Stomach (tissue), 9 donors: Measurements from ENCODE around the gene EML5. TPM values are rescaled to one million over a fixed set of nuclear protein-coding genes. Genes with fewer than 3 reads are reported as not detected.

ENCODE experiments used
- DNase-seq, 2 donors: peaks; one replicate each; pipeline versions ENCODE4 v3.0.0 to v3.0.0-alpha.2; 2013 to 2019
- H3K27ac ChIP-seq, 5 donors: fragments of 200-600 bp in 4 of 5; sonication (generic) in 4 of 5; one replicate each; pipeline ENCODE4 v1.5.1; 2013 to 2019; ENCODE audit warnings: mild to moderate bottlenecking in 1 of 5, moderate library complexity in 1 of 5
- H3K27me3 ChIP-seq, 3 donors: fragments of 200-600 bp; sonication (generic); one replicate each; pipeline ENCODE4 v1.5.1; 2017 to 2019; ENCODE audit warnings: mixed run types in 1 of 3
- H3K36me3 ChIP-seq, 4 donors: fragments of 200-600 bp; sonication (generic); 1 replicate in 3 of 4; 2 replicates in 1 of 4; pipeline ENCODE4 v1.5.1; 2016 to 2019
- H3K4me1 ChIP-seq, 4 donors: fragments of 200-600 bp; sonication (generic); one replicate each; pipeline ENCODE4 v1.5.1; 2016 to 2019
- H3K4me3 ChIP-seq, 4 donors: fragments of 200-600 bp; sonication (generic) in 3 of 4; one replicate each; pipeline ENCODE4 v1.5.1; 2016 to 2019; ENCODE audit warnings: mild to moderate bottlenecking in 1 of 4
- H3K9me3 ChIP-seq, 4 donors: fragments of 200-600 bp; sonication (generic); one replicate each; pipeline ENCODE4 v1.5.1; 2016 to 2019
- EP300 ChIP-seq: sonication (generic); formaldehyde crosslinking; IDR thresholded peaks from one replicate; pipeline ENCODE4 v1.6.1; 2017; ENCODE audit warnings: antibody characterized with exemption
- POLR2A ChIP-seq, 4 donors: fragments of 450-650 bp; IDR thresholded peaks; one replicate each; pipeline ENCODE4 v1.6.1; 2016; ENCODE audit warnings: antibody characterized with exemption in 4 of 4, control low read depth in 2 of 4, mild to moderate bottlenecking in 1 of 4, moderate library complexity in 1 of 4
- POLR2AphosphoS5 ChIP-seq, 3 donors: sonication (generic); formaldehyde crosslinking; IDR thresholded peaks; one replicate each; pipeline ENCODE4 v1.6.1; 2016; ENCODE audit warnings: antibody characterized with exemption in 3 of 3
- WGBS, 5 donors: extraction: QIAGEN DNeasy Blood & Tissue Kit in 3 of 5; methylation state at CpG; one replicate each; pipeline versions ENCODE4 v1.1.5 to v1.1.7; 2013 to 2018; 5-methylcytosine and 5-hydroxymethylcytosine counted together
- intact Hi-C: fragments of 100-400 bp; cut with DNase I; formaldehyde crosslinking; loops from one replicate; pipeline ENCODE4 v1.15.1; 2023; ENCODE audit warnings: low total_unique reads
- polyA plus RNA-seq, 3 donors: library from polyadenylated mRNA; stranded (reverse); fragments of 200-250 nt; gene quantifications; one replicate each; pipeline ENCODE4 v1.2.3, GENCODE V29; 2013
- total RNA-seq, 5 donors: library from RNA; depleted of rRNA; stranded (reverse); fragments of >200 nt; gene quantifications; one replicate each; pipeline versions ENCODE4 v1.1.0 to v1.2.3, GENCODE V29; 2014 to 2016
- TF ChIP-seq, protein P1 (sequence below), 7 experiments: fragments of 450-650 bp in 4 of 7; fragments of 200-600 bp in 3 of 7; sonication (generic) in 3 of 7; IDR thresholded peaks; one replicate each; pipeline ENCODE4 v1.5.1; 2016 to 2019; ENCODE audit warnings: antibody characterized with exemption in 7 of 7, control low read depth in 2 of 7, mild to moderate bottlenecking in 1 of 7
- donor health status: healthy with polysubstance abuse.
- donor health status: Bipolar disorder and iron deficiency.
- donor health status: healthy.

Gene EML5
- total and polyA plus RNA-seq, 8 donors: 0.19 to 10.3 (median 0.92) TPM; not detected in 1

DNA sequence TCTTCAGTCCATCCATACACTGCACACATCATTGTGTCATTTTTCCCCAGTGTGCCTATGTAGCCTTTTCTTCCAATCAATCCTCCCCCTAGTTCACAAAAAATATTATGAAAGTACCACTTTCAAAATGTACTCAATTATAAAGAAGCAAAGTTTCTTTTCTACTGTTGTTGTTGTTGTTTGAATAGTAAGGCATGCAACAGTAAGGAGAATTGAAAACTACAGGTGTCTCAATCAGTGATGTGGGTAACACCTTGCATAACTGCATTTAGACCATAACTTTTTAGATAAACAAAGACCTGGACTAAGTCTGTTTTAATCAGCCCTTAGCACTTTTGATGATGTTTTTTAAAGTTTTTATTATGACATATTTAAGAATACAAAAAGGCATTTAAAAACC lies 104.4 kb downstream of the EML5 start:
- intact Hi-C loops: no loop called here
- TF ChIP-seq, protein P1, sequence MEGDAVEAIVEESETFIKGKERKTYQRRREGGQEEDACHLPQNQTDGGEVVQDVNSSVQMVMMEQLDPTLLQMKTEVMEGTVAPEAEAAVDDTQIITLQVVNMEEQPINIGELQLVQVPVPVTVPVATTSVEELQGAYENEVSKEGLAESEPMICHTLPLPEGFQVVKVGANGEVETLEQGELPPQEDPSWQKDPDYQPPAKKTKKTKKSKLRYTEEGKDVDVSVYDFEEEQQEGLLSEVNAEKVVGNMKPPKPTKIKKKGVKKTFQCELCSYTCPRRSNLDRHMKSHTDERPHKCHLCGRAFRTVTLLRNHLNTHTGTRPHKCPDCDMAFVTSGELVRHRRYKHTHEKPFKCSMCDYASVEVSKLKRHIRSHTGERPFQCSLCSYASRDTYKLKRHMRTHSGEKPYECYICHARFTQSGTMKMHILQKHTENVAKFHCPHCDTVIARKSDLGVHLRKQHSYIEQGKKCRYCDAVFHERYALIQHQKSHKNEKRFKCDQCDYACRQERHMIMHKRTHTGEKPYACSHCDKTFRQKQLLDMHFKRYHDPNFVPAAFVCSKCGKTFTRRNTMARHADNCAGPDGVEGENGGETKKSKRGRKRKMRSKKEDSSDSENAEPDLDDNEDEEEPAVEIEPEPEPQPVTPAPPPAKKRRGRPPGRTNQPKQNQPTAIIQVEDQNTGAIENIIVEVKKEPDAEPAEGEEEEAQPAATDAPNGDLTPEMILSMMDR (IDR thresholded peaks at IDR 0.05): no peak
- TF ChIP-seq POLR2A (IDR thresholded peaks at IDR 0.05) (no peak), POLR2AphosphoS5 (IDR thresholded peaks at IDR 0.05) (no peak)

DNA sequence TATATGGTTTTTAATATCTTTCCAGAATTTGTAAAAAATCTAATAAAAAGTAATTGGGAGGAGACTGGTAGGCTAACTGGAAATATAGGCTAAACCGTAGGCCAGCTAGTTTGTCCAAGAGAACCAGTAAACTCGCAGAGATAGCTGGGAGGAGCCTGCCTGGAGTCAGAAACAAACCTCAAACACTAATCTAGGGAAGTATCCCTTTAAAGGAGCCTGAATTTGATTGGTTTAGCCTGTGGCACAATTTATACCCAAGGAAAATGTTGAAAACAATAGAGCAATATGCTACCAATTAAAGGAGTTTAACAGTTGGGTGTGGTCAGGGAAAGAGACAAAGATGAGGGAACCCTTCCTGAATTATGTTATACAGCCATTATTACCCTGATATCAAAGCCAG lies 109.6 kb downstream of the EML5 start:
- no peaks in the 10 kb centered on the region for H3K9me3 ChIP-seq
- intact Hi-C loops: no loop called here
- no peaks in the 10 kb centered on the region for H3K27me3 ChIP-seq
- DNase-seq: no peak
- no peaks in the 10 kb centered on the region for H3K4me1 ChIP-seq
- no peak overlapping the region for H3K4me3 ChIP-seq
- no peak overlapping the region for H3K27ac ChIP-seq
- 53 to 80% (median 64%) methylated on average over 2 of the region's 2 CpGs for WGBS, 5 donors
- TF ChIP-seq, protein P1 (IDR thresholded peaks at IDR 0.05): no peak
- TF ChIP-seq POLR2AphosphoS5 (IDR thresholded peaks at IDR 0.05): no peak
- TF ChIP-seq POLR2A (IDR thresholded peaks at IDR 0.05): no peak
- TF ChIP-seq EP300: no peak
- H3K36me3 ChIP-seq: no peaks in the 10 kb centered on the region

More for the DNA sequence above, 104.4 kb downstream of the EML5 start:
- Histone ChIP-seq H3K9me3 (no peaks in the 10 kb centered on the region), H3K4me1 (no peaks in the 10 kb centered on the region), H3K4me3 (no peak overlapping the region), H3K27me3 (no peaks in the 10 kb centered on the region), H3K27ac (no peak overlapping the region), H3K36me3 (no peaks in the 10 kb centered on the region)
- no peak for DNase-seq

DNA sequence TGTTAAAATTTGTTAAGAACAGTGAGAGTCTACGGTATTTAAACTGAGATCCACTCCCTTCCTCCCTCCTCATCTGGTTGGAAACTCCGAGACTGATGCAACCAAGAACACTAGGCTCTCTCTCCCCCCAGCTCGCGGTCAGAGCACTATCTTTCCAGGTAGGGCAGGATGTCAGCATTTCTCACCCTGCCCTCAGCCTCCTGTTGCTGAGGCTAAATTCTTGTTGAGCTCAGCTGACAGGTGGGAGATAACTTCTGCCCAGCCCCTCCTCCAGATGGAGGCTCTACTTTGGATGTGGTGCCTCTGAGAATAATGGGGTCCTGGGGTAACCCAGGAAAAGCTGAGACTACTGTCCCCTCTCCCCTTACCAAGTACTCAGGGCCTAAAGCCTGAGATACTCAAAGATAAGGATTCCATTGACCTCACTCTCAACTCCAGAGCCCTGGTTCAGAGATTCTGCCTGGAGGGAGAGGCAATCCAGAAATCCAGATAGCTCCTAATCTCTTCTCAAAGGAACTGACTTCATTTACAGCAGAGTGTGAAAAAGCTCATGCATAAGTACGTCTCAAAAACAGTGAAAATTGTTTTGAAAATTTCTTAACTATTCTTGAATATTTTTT lies 110.1 kb downstream of the EML5 start:
- Histone ChIP-seq H3K4me1 (no peaks in the 10 kb centered on the region), H3K4me3 (no peak overlapping the region), H3K9me3 (no peaks in the 10 kb centered on the region), H3K27me3 (no peaks in the 10 kb centered on the region), H3K27ac (no peak overlapping the region), H3K36me3 (no peaks in the 10 kb centered on the region)
- intact Hi-C loops: no loop called here
- no peak for DNase-seq
- TF ChIP-seq EP300 (no peak), POLR2AphosphoS5 (IDR thresholded peaks at IDR 0.05) (no peak), POLR2A (IDR thresholded peaks at IDR 0.05) (no peak)
- TF ChIP-seq, protein P1 (IDR thresholded peaks at IDR 0.05): no peak
- 54 to 70% (median 63%) methylated on average over 5 of the region's 5 CpGs for WGBS, 5 donors

DNA sequence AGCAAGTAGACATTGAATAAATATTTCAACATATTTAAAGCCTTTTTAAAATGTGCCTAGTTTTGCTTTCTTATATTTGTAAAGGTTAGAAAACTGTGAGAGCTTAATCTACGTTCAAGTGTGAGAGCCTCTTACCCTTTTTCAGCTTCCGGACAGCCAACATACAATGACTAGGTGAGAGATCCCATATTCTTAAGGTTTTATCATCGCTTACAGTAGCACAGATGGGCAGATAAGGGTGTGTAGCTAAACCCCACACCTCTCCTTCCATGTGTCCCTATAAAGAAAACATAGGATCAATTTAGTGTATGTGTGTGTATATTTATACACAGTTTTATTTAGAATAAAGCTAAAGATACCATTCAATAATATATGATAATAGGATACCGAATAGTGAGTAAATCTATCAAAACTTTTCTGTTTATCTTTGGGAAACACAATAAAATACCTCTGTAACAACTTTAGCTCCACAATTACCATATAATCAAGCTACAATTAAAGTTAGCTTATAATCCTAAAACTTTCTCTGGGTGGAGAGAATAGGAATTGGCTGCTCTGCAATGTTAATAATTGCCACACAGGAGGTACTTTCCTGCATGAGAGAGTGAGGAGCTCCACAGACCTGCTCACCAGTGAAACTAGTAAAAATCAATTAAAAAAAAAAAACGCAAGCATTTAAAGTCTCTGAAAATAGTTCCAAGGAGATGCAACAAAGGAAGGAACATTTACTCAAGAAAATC lies 110.8 kb downstream of the EML5 start:
- no peak for DNase-seq
- Histone ChIP-seq H3K4me3 (no peak overlapping the region), H3K36me3 (no peaks in the 10 kb centered on the region), H3K27me3 (no peaks in the 10 kb centered on the region), H3K27ac (no peak overlapping the region), H3K9me3 (no peaks in the 10 kb centered on the region), H3K4me1 (no peaks in the 10 kb centered on the region)
- intact Hi-C loops: no loop called here
- 80 to 84% (median 81%) methylated on average over 5 of the region's 5 CpGs for WGBS, 5 donors
- TF ChIP-seq, protein P1 (IDR thresholded peaks at IDR 0.05): no peak
- no peak for TF ChIP-seq POLR2A (IDR thresholded peaks at IDR 0.05)
- no peak for TF ChIP-seq EP300
- TF ChIP-seq POLR2AphosphoS5 (IDR thresholded peaks at IDR 0.05): no peak
